ENCODE results near the gene STARD4.

Gene STARD4

GRCh38 chr5:111550282-111551020, 38.1 kb upstream of the STARD4 start:
- POLR2A ChIA-PET, result interaction anchor here (1.3 kb wide), 1 partner anchor 610 kb away, joined by 4 read pairs; no protein-coding TSS in a partner anchor
- peak; percentile 73 for DNase-seq (ENCODE audit: extremely low spot score)
- CTCF ChIA-PET, result interaction anchor here (0.6 to 1.4 kb wide), 16 partner anchors 8 to 599 kb away, joined by 3 to 9 read pairs (median 3); no protein-coding TSS in a partner anchor

DNA sequence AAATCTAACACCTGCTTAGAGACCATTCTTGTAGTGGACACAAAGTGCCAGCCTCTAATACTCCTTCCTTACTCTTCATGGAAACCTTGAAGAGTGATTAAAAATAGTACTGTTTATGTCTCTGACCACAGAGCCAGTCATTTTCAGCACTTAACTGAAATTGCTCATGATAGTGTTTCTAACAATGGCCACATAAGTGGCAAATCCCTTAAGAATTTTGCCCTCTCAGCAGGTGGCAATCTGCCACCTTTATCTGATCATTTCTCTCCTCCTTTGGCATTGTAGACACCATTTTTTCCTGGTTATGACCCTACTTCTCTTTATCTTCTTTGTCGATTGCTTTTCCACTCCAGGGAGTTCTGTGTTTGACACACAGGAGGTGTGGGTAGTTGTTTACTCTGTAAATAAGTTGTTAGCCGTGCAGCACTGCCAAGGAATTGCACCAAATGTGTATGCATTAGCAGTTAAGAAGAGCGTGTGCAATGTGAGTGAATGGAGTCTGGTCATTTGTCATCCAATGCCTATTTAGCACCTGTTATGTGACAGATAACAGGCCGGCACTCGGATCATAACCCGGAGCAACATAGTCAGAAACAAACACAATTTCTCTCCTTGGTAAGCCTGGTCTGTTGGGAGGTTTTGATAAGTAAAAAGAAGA, 36.8 kb upstream of the STARD4 start:
- ChIA-PET CTCF (no interaction called here), POLR2A (no interaction called here)
- no peak for DNase-seq (ENCODE audit: extremely low spot score)
- TF ChIP-seq ARNT (IDR thresholded peaks at IDR 0.05), result no peak
- TF ChIP-seq TARDBP (IDR thresholded peaks at IDR 0.05), result no peak
- TF ChIP-seq PKNOX1 (IDR thresholded peaks at IDR 0.05), result no peak
- no peak for TF ChIP-seq SUZ12 (IDR thresholded peaks at IDR 0.05)
- TF ChIP-seq L3MBTL2 (conservative IDR thresholded peaks at IDR 0.05), result no peak
- no peak for TF ChIP-seq HDGF (IDR thresholded peaks at IDR 0.05; ENCODE audit: borderline replicate concordance)
- no peak for TF ChIP-seq FOXK2 (IDR thresholded peaks at IDR 0.05)

More at GRCh38 chr5:111550282-111551020, 38.1 kb upstream of the STARD4 start:
- TF ChIP-seq SP1 (IDR thresholded peaks at IDR 0.05), result no peak

- no peak for TF ChIP-seq ARNT (IDR thresholded peaks at IDR 0.05)
- no peak for TF ChIP-seq FOXA1 (IDR thresholded peaks at IDR 0.05)
- TF ChIP-seq SUZ12 (IDR thresholded peaks at IDR 0.05), result no peak
- no peak for TF ChIP-seq NFRKB (IDR thresholded peaks at IDR 0.05)
- TF ChIP-seq FOXK2 (IDR thresholded peaks at IDR 0.05), result no peak
- TF ChIP-seq LEF1 (IDR thresholded peaks at IDR 0.05; ENCODE audit: borderline replicate concordance), result no peak
- no peak for TF ChIP-seq CTBP1 (IDR thresholded peaks at IDR 0.05; ENCODE audit: borderline replicate concordance)
- no peak for TF ChIP-seq L3MBTL2 (conservative IDR thresholded peaks at IDR 0.05)
- no peak for TF ChIP-seq SP1 (IDR thresholded peaks at IDR 0.05)
- TF ChIP-seq TARDBP (IDR thresholded peaks at IDR 0.05), result no peak
- no peak for TF ChIP-seq PKNOX1 (IDR thresholded peaks at IDR 0.05)
- no peak for TF ChIP-seq ZNF384 (IDR thresholded peaks at IDR 0.05)
- TF ChIP-seq HDGF (IDR thresholded peaks at IDR 0.05; ENCODE audit: borderline replicate concordance), result no peak
- no peak for TF ChIP-seq BHLHE40 (IDR thresholded peaks at IDR 0.05; ENCODE audit: borderline replicate concordance)
- TF ChIP-seq FOXM1 (IDR thresholded peaks at IDR 0.05; ENCODE audit: borderline replicate concordance), result no peak
- no peak for TF ChIP-seq ELF4 (IDR thresholded peaks at IDR 0.05)
- no peak for DNase-seq (ENCODE audit: extremely low spot score)
- ChIA-PET POLR2A (no interaction called here), CTCF (interaction anchor here (0.8 kb wide), 1 partner anchor 17 kb away, joined by 3 read pairs; no protein-coding TSS in a partner anchor)
Observed at GRCh38 chr5:111548348-111548950, 36.1 kb upstream of the STARD4 start.

DNA sequence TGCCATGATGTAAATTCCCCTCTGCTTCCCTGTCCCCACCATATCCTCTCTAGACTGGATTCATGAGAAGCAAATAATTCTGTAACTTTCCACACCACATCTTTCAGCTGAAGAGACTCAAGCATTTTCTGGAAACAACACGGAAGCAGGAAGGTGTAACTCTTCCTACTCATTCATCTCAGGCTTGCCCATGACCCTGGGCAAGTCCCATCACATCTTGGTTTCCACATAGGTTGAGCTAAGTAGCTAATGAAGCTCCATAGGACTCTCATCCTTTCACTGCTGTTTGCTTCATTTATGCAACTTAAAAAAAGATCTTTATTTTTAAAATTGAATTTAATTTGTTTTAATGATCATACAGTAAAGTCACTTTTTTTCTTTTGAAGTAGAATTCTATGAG, 32.7 kb upstream of the STARD4 start:
- DNase-seq (ENCODE audit: extremely low spot score), result no peak
- POLR2A ChIA-PET, result no interaction called here
- CTCF ChIA-PET, result no interaction called here
- no peak for TF ChIP-seq ELF4 (IDR thresholded peaks at IDR 0.05)
- no peak for TF ChIP-seq L3MBTL2 (conservative IDR thresholded peaks at IDR 0.05)
- TF ChIP-seq SP1 (IDR thresholded peaks at IDR 0.05), result no peak
- TF ChIP-seq CTBP1 (IDR thresholded peaks at IDR 0.05; ENCODE audit: borderline replicate concordance), result no peak
- no peak for TF ChIP-seq FOXM1 (IDR thresholded peaks at IDR 0.05; ENCODE audit: borderline replicate concordance)
- TF ChIP-seq LEF1 (IDR thresholded peaks at IDR 0.05; ENCODE audit: borderline replicate concordance), result no peak
- TF ChIP-seq FOXK2 (IDR thresholded peaks at IDR 0.05), result no peak
- no peak for TF ChIP-seq SUZ12 (IDR thresholded peaks at IDR 0.05)
- no peak for TF ChIP-seq FOXA1 (IDR thresholded peaks at IDR 0.05)
- TF ChIP-seq ZNF384 (IDR thresholded peaks at IDR 0.05), result no peak
- TF ChIP-seq BHLHE40 (IDR thresholded peaks at IDR 0.05; ENCODE audit: borderline replicate concordance), result no peak
- no peak for TF ChIP-seq ARNT (IDR thresholded peaks at IDR 0.05)
- no peak for TF ChIP-seq PKNOX1 (IDR thresholded peaks at IDR 0.05)

GRCh38 chr5:111537141-111538024, 25.0 kb upstream of the STARD4 start:
- ChIA-PET POLR2A (no interaction called here), CTCF (interaction anchor here (0.7 kb wide), 1 partner anchor 13 kb away, joined by 3 read pairs; no protein-coding TSS in a partner anchor)
- TF ChIP-seq L3MBTL2 (conservative IDR thresholded peaks at IDR 0.05) (no peak), CTBP1 (IDR thresholded peaks at IDR 0.05; ENCODE audit: borderline replicate concordance) (no peak)
- no peak for DNase-seq (ENCODE audit: extremely low spot score)

Measured in HEK293T (cell line).